ENCODE measurements around the gene UGT2B11. TPM values are rescaled to one million over a fixed set of nuclear protein-coding genes. Genes with fewer than 3 reads are reported as not detected.
A peak's percentile ranks its signal among the peaks of the same experiment; 100 is the strongest.
"Not testable (repeated sequence)": the region's sequence is repeated elsewhere in the genome, so short reads cannot be mapped to it uniquely, and the experiment has no call there.

Gene UGT2B11
- total and polyA plus RNA-seq, 2 donors, result not detected

- H3K36me3 ChIP-seq (ENCODE audit: insufficient read depth), result no peaks in the 10 kb centered on the region
- no peak overlapping the region for H3K27ac ChIP-seq (ENCODE audit: low read depth)
- no peak overlapping the region for H3K4me3 ChIP-seq (ENCODE audit: low read depth, low read length)
- H3K4me1 ChIP-seq (ENCODE audit: insufficient read depth), result no peaks in the 10 kb centered on the region
- DNase-seq (ENCODE audit: extremely low spot score), result no peak
- WGBS, result 89% methylated on average over 3 of the region's 3 CpGs
These were observed 18.2 kb downstream of the UGT2B11 start for GRCh38 chr4:69196209-69196965.

- WGBS, result 92% methylated on average over 3 of the region's 3 CpGs
- no peaks in the 10 kb centered on the region for H3K4me1 ChIP-seq (ENCODE audit: insufficient read depth)
- H3K4me3 ChIP-seq (ENCODE audit: low read depth, low read length), result no peak overlapping the region
- H3K27ac ChIP-seq (ENCODE audit: low read depth), result no peak overlapping the region
- H3K36me3 ChIP-seq (ENCODE audit: insufficient read depth), result no peaks in the 10 kb centered on the region
- no peak for DNase-seq (ENCODE audit: extremely low spot score)
These were observed 20.4 kb downstream of the UGT2B11 start for GRCh38 chr4:69194166-69194565.

- H3K36me3 ChIP-seq (ENCODE audit: insufficient read depth); H3K4me3 ChIP-seq (ENCODE audit: low read depth, low read length); H3K27ac ChIP-seq (ENCODE audit: low read depth); H3K4me1 ChIP-seq (ENCODE audit: insufficient read depth); DNase-seq (ENCODE audit: extremely low spot score): not testable (repeated sequence)
- 82% methylated on average over 3 of the region's 3 CpGs for WGBS
These were observed 22.6 kb downstream of the UGT2B11 start for GRCh38 chr4:69191905-69192304.

- H3K4me1 ChIP-seq (ENCODE audit: insufficient read depth); DNase-seq (ENCODE audit: extremely low spot score); H3K4me3 ChIP-seq (ENCODE audit: low read depth, low read length); H3K36me3 ChIP-seq (ENCODE audit: insufficient read depth); H3K27ac ChIP-seq (ENCODE audit: low read depth): not testable (repeated sequence)
- WGBS, result 40% methylated on average over 1 of the region's 1 CpG
These were observed 23.9 kb downstream of the UGT2B11 start for GRCh38 chr4:69190621-69191020.

GRCh38 chr4:69181519-69182169 is 32.9 kb downstream of the UGT2B11 start:
- WGBS, result 92% methylated on average over 6 of the region's 6 CpGs
- not testable (repeated sequence) for DNase-seq (ENCODE audit: extremely low spot score); H3K4me1 ChIP-seq (ENCODE audit: insufficient read depth); H3K36me3 ChIP-seq (ENCODE audit: insufficient read depth); H3K4me3 ChIP-seq (ENCODE audit: low read depth, low read length); H3K27ac ChIP-seq (ENCODE audit: low read depth)

GRCh38 chr4:69179817-69180216 is 34.7 kb downstream of the UGT2B11 start:
- not testable (repeated sequence) for H3K27ac ChIP-seq (ENCODE audit: low read depth); H3K4me1 ChIP-seq (ENCODE audit: insufficient read depth); H3K4me3 ChIP-seq (ENCODE audit: low read depth, low read length); DNase-seq (ENCODE audit: extremely low spot score); H3K36me3 ChIP-seq (ENCODE audit: insufficient read depth)
- 89% methylated on average over 1 of the region's 1 CpG for WGBS

GRCh38 chr4:69178751-69179205 is 35.8 kb downstream of the UGT2B11 start:
- DNase-seq (ENCODE audit: extremely low spot score); H3K4me1 ChIP-seq (ENCODE audit: insufficient read depth): not testable (repeated sequence)

GRCh38 chr4:69170233-69171134 is 44.1 kb downstream of the UGT2B11 start:
- not testable (repeated sequence) for H3K36me3 ChIP-seq (ENCODE audit: insufficient read depth); H3K4me3 ChIP-seq (ENCODE audit: low read depth, low read length); H3K4me1 ChIP-seq (ENCODE audit: insufficient read depth); H3K27ac ChIP-seq (ENCODE audit: low read depth)
- WGBS, result 25% methylated on average over 2 of the region's 2 CpGs
- peak; percentile 29 for DNase-seq (ENCODE audit: extremely low spot score)

More at GRCh38 chr4:69178751-69179205, 35.8 kb downstream of the UGT2B11 start:
- H3K36me3 ChIP-seq (ENCODE audit: insufficient read depth); H3K27ac ChIP-seq (ENCODE audit: low read depth); H3K4me3 ChIP-seq (ENCODE audit: low read depth, low read length): not testable (repeated sequence)
- WGBS, result 53% methylated on average over 6 of the region's 6 CpGs

- not testable (repeated sequence) for H3K27ac ChIP-seq (ENCODE audit: low read depth); H3K4me1 ChIP-seq (ENCODE audit: insufficient read depth); H3K36me3 ChIP-seq (ENCODE audit: insufficient read depth); H3K4me3 ChIP-seq (ENCODE audit: low read depth, low read length); DNase-seq (ENCODE audit: extremely low spot score)
- 82% methylated on average over 4 of the region's 4 CpGs for WGBS
These were observed 45.4 kb downstream of the UGT2B11 start for GRCh38 chr4:69169171-69169570.

GRCh38 chr4:69167300-69167699 is 47.2 kb downstream of the UGT2B11 start:
- H3K4me3 ChIP-seq (ENCODE audit: low read depth, low read length), result no peak overlapping the region
- H3K4me1 ChIP-seq (ENCODE audit: insufficient read depth), result no peaks in the 10 kb centered on the region
- no peaks in the 10 kb centered on the region for H3K36me3 ChIP-seq (ENCODE audit: insufficient read depth)
- no peak overlapping the region for H3K27ac ChIP-seq (ENCODE audit: low read depth)
- DNase-seq (ENCODE audit: extremely low spot score), result no peak
- 81% methylated on average over 2 of the region's 2 CpGs for WGBS

- not testable (repeated sequence) for H3K27ac ChIP-seq (ENCODE audit: low read depth); DNase-seq (ENCODE audit: extremely low spot score); H3K4me1 ChIP-seq (ENCODE audit: insufficient read depth); H3K4me3 ChIP-seq (ENCODE audit: low read depth, low read length); H3K36me3 ChIP-seq (ENCODE audit: insufficient read depth)
- whole genome bisulfite sequencing, result 79% methylated on average over 4 of the region's 4 CpGs
These were observed 48.2 kb downstream of the UGT2B11 start for GRCh38 chr4:69166376-69166775.

- H3K4me3 ChIP-seq (ENCODE audit: low read depth, low read length); H3K4me1 ChIP-seq (ENCODE audit: insufficient read depth); H3K27ac ChIP-seq (ENCODE audit: low read depth); DNase-seq (ENCODE audit: extremely low spot score); H3K36me3 ChIP-seq (ENCODE audit: insufficient read depth): not testable (repeated sequence)
- 62% methylated on average over 1 of the region's 1 CpG for WGBS
These were observed 48.8 kb downstream of the UGT2B11 start for GRCh38 chr4:69165707-69166106.

GRCh38 chr4:69156913-69157312 is 57.6 kb downstream of the UGT2B11 start:
- WGBS, result 82% methylated on average over 2 of the region's 2 CpGs

More at GRCh38 chr4:69156913-69157312, 57.6 kb downstream of the UGT2B11 start:
- H3K4me1 ChIP-seq (ENCODE audit: insufficient read depth), result no peaks in the 10 kb centered on the region
- H3K27ac ChIP-seq (ENCODE audit: low read depth), result no peak overlapping the region
- H3K36me3 ChIP-seq (ENCODE audit: insufficient read depth), result no peaks in the 10 kb centered on the region
- no peak for DNase-seq (ENCODE audit: extremely low spot score)
- H3K4me3 ChIP-seq (ENCODE audit: low read depth, low read length), result no peak overlapping the region

Measured in urinary bladder (tissue), 4 donors.